VCaP (cell line): Measurements from ENCODE around the gene S1PR3.
A peak's percentile ranks its signal among the peaks of the same experiment; 100 is the strongest.

Experiments used
- H3K27ac ChIP-seq: fragments of 450-650 bp; 2 replicates; pipeline ENCODE4 v1.5.1; 2017
- CTCF ChIP-seq: fragments of 450-650 bp; conservative IDR thresholded peaks from 2 replicates; pipeline ENCODE4 v1.5.1; 2017; ENCODE audit warnings: mild to moderate bottlenecking, moderate library complexity

Gene S1PR3

GRCh38 chr9:88998911-88999310, 7.6 kb downstream of the S1PR3 start:
- TF ChIP-seq CTCF = no peak
- H3K27ac ChIP-seq = no peak overlapping the region

- H3K27ac ChIP-seq = peak overlapping the region; percentile 40
- TF ChIP-seq CTCF = no peak
Observed at GRCh38 chr9:89000371-89000781, 9.1 kb downstream of the S1PR3 start.

DNA sequence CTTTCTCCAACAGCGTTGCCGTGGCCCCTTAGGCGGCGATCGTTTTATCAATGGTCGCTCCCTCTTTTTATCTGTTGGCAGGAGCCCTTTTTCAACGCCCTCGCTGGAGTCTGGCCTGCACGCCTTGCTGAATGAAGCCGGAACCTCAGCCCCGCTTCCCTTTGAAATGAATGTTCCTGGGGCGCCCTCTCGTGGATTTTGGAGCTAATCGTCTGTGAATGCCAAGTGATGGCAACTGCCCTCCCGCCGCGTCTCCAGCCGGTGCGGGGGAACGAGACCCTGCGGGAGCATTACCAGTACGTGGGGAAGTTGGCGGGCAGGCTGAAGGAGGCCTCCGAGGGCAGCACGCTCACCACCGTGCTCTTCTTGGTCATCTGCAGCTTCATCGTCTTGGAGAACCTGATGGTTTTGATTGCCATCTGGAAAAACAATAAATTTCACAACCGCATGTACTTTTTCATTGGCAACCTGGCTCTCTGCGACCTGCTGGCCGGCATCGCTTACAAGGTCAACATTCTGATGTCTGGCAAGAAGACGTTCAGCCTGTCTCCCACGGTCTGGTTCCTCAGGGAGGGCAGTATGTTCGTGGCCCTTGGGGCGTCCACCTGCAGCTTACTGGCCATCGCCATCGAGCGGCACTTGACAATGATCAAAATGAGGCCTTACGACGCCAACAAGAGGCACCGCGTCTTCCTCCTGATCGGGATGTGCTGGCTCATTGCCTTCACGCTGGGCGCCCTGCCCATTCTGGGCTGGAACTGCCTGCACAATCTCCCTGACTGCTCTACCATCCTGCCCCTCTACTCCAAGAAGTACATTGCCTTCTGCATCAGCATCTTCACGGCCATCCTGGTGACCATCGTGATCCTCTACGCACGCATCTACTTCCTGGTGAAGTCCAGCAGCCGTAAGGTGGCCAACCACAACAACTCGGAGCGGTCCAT, 10.0 kb downstream of the S1PR3 start:
- peak overlapping the region; percentile 40 for H3K27ac ChIP-seq

DNA sequence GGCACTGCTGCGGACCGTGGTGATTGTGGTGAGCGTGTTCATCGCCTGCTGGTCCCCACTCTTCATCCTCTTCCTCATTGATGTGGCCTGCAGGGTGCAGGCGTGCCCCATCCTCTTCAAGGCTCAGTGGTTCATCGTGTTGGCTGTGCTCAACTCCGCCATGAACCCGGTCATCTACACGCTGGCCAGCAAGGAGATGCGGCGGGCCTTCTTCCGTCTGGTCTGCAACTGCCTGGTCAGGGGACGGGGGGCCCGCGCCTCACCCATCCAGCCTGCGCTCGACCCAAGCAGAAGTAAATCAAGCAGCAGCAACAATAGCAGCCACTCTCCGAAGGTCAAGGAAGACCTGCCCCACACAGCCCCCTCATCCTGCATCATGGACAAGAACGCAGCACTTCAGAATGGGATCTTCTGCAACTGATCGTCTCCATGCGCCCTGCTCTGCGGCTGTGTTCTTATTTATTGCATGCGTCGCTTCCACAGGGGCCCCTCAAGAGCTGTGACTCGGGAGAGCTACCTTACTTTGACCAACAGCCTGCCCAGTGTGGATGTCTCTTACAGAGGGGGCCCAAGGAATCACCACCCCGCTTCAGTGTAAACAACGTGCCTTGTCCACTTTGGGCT, 10.8 kb downstream of the S1PR3 start:
- no peak overlapping the region for H3K27ac ChIP-seq
- no peak for TF ChIP-seq CTCF

More for the DNA sequence above, 10.0 kb downstream of the S1PR3 start:
- TF ChIP-seq CTCF = peak; percentile 84

- TF ChIP-seq CTCF = no peak
- H3K27ac ChIP-seq = no peak overlapping the region
Observed at GRCh38 chr9:89002987-89003386, 11.7 kb downstream of the S1PR3 start.

- no peak overlapping the region for H3K27ac ChIP-seq
- TF ChIP-seq CTCF = no peak
Observed at GRCh38 chr9:89005323-89005722, 14.1 kb downstream of the S1PR3 start.

- H3K27ac ChIP-seq = no peak overlapping the region
- no peak for TF ChIP-seq CTCF
Observed at GRCh38 chr9:89006267-89006666, 15.0 kb downstream of the S1PR3 start.
